OCI-LY1 (cell line): ENCODE measurements around the gene RAN.

ENCODE experiments used
- EZH2 ChIP-seq: fragments of 200-600 bp; sonication (generic), shearing (Covaris generic); IDR thresholded peaks from 2 replicates; pipeline ENCODE4 v1.8.0; 2017; ENCODE audit warnings: borderline replicate concordance, mixed run types, mild to moderate bottlenecking, antibody characterized with exemption, low read length, moderate library complexity, mixed read lengths
- TF ChIP-seq, protein P1 (sequence below): fragments of 200-600 bp; sonication (generic), shearing (Covaris generic); IDR thresholded peaks from 2 replicates; pipeline ENCODE4 v1.5.1; 2017; ENCODE audit warnings: mild to moderate bottlenecking, antibody characterized with exemption, low read length, moderate library complexity, mixed read lengths

GRCh38 chr12:130826151-130826801, 45.6 kb upstream of the RAN start:
- TF ChIP-seq, protein P1, sequence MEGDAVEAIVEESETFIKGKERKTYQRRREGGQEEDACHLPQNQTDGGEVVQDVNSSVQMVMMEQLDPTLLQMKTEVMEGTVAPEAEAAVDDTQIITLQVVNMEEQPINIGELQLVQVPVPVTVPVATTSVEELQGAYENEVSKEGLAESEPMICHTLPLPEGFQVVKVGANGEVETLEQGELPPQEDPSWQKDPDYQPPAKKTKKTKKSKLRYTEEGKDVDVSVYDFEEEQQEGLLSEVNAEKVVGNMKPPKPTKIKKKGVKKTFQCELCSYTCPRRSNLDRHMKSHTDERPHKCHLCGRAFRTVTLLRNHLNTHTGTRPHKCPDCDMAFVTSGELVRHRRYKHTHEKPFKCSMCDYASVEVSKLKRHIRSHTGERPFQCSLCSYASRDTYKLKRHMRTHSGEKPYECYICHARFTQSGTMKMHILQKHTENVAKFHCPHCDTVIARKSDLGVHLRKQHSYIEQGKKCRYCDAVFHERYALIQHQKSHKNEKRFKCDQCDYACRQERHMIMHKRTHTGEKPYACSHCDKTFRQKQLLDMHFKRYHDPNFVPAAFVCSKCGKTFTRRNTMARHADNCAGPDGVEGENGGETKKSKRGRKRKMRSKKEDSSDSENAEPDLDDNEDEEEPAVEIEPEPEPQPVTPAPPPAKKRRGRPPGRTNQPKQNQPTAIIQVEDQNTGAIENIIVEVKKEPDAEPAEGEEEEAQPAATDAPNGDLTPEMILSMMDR: peak; percentile 93
- TF ChIP-seq EZH2: no peak
